C4-2B (cell line): ENCODE data around the gene ITGB2.

ENCODE experiments used
- H3K27ac ChIP-seq: fragments of 450-650 bp; 2 replicates; pipeline ENCODE4 v1.5.1; 2017
- ZFX ChIP-seq: fragments of 450-650 bp; IDR thresholded peaks from 2 replicates; pipeline ENCODE4 v1.6.1; 2017
- TF ChIP-seq, protein P1 (sequence below): fragments of 450-650 bp; conservative IDR thresholded peaks from 2 replicates; pipeline ENCODE4 v1.5.1; 2017; ENCODE audit warnings: mild to moderate bottlenecking

The ITGB2 gene

GRCh38 chr21:44934797-44935532 is 14.3 kb upstream of the ITGB2 start:
- TF ChIP-seq ZFX: no peak
- TF ChIP-seq, protein P1, sequence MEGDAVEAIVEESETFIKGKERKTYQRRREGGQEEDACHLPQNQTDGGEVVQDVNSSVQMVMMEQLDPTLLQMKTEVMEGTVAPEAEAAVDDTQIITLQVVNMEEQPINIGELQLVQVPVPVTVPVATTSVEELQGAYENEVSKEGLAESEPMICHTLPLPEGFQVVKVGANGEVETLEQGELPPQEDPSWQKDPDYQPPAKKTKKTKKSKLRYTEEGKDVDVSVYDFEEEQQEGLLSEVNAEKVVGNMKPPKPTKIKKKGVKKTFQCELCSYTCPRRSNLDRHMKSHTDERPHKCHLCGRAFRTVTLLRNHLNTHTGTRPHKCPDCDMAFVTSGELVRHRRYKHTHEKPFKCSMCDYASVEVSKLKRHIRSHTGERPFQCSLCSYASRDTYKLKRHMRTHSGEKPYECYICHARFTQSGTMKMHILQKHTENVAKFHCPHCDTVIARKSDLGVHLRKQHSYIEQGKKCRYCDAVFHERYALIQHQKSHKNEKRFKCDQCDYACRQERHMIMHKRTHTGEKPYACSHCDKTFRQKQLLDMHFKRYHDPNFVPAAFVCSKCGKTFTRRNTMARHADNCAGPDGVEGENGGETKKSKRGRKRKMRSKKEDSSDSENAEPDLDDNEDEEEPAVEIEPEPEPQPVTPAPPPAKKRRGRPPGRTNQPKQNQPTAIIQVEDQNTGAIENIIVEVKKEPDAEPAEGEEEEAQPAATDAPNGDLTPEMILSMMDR: no peak
- no peak overlapping the region for H3K27ac ChIP-seq

DNA sequence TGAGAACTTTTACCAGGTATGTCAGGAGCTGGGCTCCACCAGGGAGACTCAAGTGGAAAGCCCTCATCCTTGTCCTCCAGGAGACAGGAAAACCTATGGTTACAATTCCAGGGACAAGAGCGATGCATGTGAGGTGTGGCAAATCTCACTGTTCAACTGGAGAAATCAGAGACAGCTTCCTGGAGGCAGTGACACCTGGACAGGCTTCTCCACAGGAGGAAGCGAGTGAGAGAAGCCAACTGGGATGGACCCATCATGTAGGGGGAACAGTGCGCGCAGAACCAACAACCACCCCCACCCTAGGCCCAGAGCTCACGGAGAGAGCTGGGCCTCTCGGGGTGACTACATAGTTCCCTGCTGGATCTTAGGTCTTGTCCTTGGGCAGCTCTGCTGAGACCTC is 13.6 kb upstream of the ITGB2 start:
- no peak overlapping the region for H3K27ac ChIP-seq
- TF ChIP-seq ZFX: no peak
- TF ChIP-seq, protein P1: no peak

- no peak overlapping the region for H3K27ac ChIP-seq
- no peak for TF ChIP-seq ZFX
- TF ChIP-seq, protein P1: no peak
Observed at GRCh38 chr21:44933918-44934260, 13.2 kb upstream of the ITGB2 start.

GRCh38 chr21:44933199-44933917 is 12.7 kb upstream of the ITGB2 start:
- TF ChIP-seq ZFX: no peak
- TF ChIP-seq, protein P1: no peak
- no peak overlapping the region for H3K27ac ChIP-seq

DNA sequence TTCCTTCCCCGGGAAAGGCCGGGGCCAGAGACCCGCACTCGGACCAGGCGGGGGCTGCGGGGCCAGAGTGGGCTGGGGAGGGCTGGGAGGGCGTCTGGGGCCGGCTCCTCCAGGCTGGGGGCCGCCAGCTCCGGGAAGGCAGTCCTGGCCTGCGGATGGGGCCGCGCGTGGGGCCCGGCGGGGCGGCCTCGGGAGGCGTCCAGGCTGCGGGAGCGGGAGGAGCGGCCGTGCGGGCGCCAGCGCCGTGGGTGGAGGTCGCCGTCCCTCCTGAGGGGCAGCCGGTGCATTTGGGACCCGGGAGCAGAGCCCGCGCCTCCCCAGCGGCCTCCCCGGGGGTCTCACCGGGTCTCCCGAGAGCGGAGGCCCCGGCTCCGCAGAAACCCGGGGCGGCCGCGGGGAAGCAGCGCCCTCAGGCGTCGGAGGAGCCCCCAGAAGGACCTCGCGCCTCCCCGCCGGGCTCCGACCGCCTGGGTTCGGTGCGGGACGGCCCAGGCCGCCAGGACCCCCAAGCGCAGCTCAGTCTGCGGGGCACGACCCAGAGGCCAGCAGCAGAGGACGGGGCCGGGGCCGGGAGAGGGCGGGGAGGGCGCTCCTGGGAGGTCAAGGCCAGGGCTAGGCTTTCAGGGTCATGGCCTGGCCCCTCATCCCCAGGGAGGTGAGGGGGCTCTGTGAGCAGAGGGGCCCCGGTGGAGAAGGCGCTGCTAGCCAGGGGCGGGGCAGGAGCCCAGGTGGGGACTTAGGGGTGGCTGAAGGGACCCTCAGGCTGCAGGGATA is 11.9 kb upstream of the ITGB2 start:
- H3K27ac ChIP-seq: no peak overlapping the region
- TF ChIP-seq, protein P1: no peak; the same call in 1 of the 2 replicates
- no peak for TF ChIP-seq ZFX

GRCh38 chr21:44931501-44932407 is 11.1 kb upstream of the ITGB2 start:
- TF ChIP-seq ZFX: no peak
- TF ChIP-seq, protein P1: no peak
- H3K27ac ChIP-seq: no peak overlapping the region
